Activated CD4-positive, alpha-beta T cell treated with anti-CD3 and anti-CD28 coated beads, Interleukin-2, amount 50 U/mL, for 24 hours (primary cell): ENCODE results near the gene ALKBH5.

ENCODE experiments used
- DNase-seq, 2 donors: peaks; one replicate each; pipeline ENCODE4 v3.0.0-alpha.2; 2020; ENCODE audit warnings: low read depth in 1 of 2, low spot score in 1 of 2

ALKBH5 gene

GRCh38 chr17:18257982-18258355 is 74.3 kb downstream of the ALKBH5 start:
- DNase-seq, result peak in 1 of 2 donors; percentile 17

GRCh38 chr17:18258356-18259038 is 74.9 kb downstream of the ALKBH5 start, which contains the start of gene FLII:
TSS of gene FLII (minus strand) at chr17:18258738. CDS start at chr17:18258690, 48 bp downstream.
- DNase-seq, result peak; percentile 29 to 35
